ENCODE measurements around the gene USP14. TPM values are rescaled to one million over a fixed set of nuclear protein-coding genes. Genes with fewer than 3 reads are reported as not detected.

Gene USP14
- total and polyA plus RNA-seq, 2 of the 8 experiments (the other 6 are each of a cell fraction or from before 2014, with no cell fraction given), result 14.8 to 91.1 TPM

- TF ChIP-seq CHD7 (IDR thresholded peaks at IDR 0.05; ENCODE audit: insufficient replicate concordance, low read length) (no peak), RBBP5 (IDR thresholded peaks at IDR 0.05; ENCODE audit: borderline replicate concordance, low read depth, low read length) (no peak), ZNF274 (IDR thresholded peaks at IDR 0.05; ENCODE audit: borderline replicate concordance, extremely low read depth, low read length) (no peak), CTCF (IDR thresholded peaks at IDR 0.05; ENCODE audit: control extremely low read depth in 1 of 3, insufficient read depth in 1 of 3, low read depth in 1 of 3, low read length in 3 of 3) (no peak), E2F6 (IDR thresholded peaks at IDR 0.05) (no peak), MAFK (IDR thresholded peaks at IDR 0.05; ENCODE audit: low read depth, low read length) (no peak), HDAC2 (IDR thresholded peaks at IDR 0.05; ENCODE audit: borderline replicate concordance in 1 of 2, low read depth in 2 of 2, low read length in 2 of 2) (no peak)
Measured at GRCh38 chr18:195651-196050, 37.3 kb downstream of the USP14 start (continued).
